Osteoblast (primary cell): ENCODE results near the gene GCK. TPM values are rescaled to one million over a fixed set of nuclear protein-coding genes. Genes with fewer than 3 reads are reported as not detected.

Experiments used
- DNase-seq: peaks from one replicate; pipeline ENCODE4 v3.0.0; 2011; ENCODE audit warnings: low spot score, mixed read lengths; ENCODE audit not compliant: insufficient read length; ENCODE audit errors: missing footprints
- H2AFZ ChIP-seq: 2 replicates; pipeline ENCODE4 v1.6.0; 2011; ENCODE audit warnings: mild to moderate bottlenecking, low read length
- H3K27ac ChIP-seq: 2 replicates; pipeline ENCODE4 v1.5.1; 2011; ENCODE audit warnings: mild to moderate bottlenecking, low read depth, low read length, moderate library complexity
- H3K27me3 ChIP-seq: 2 replicates; pipeline ENCODE4 v1.6.0; 2012; ENCODE audit warnings: mild to moderate bottlenecking, control low read depth, inconsistent platforms, low read length, moderate library complexity; ENCODE audit not compliant: insufficient read depth
- H3K36me3 ChIP-seq: 2 replicates; pipeline ENCODE4 v1.5.1; 2011; ENCODE audit warnings: mild to moderate bottlenecking, low read length, control low read depth, moderate library complexity; ENCODE audit not compliant: insufficient read depth
- H3K4me1 ChIP-seq: 2 replicates; pipeline ENCODE4 v1.5.1; 2011; ENCODE audit warnings: mild to moderate bottlenecking, low read length, control low read depth, moderate library complexity; ENCODE audit not compliant: insufficient read depth
- H3K4me2 ChIP-seq: 2 replicates; pipeline ENCODE4 v1.6.0; 2011; ENCODE audit warnings: mild to moderate bottlenecking, low read length; ENCODE audit not compliant: insufficient read depth
- H3K4me3 ChIP-seq: fragments of 200-600 bp; sonication (generic); 3 replicates; pipeline ENCODE4 v1.5.1; 2012; ENCODE audit warnings: mild to moderate bottlenecking, low read length, inconsistent platforms; ENCODE audit not compliant: insufficient read depth
- H3K79me2 ChIP-seq: 2 replicates; pipeline ENCODE4 v1.6.0; 2012; ENCODE audit warnings: mild to moderate bottlenecking, low read length, control low read depth, inconsistent platforms; ENCODE audit not compliant: insufficient read depth
- H3K9me3 ChIP-seq: 2 replicates; pipeline ENCODE4 v1.5.1; 2011; ENCODE audit warnings: low read depth, low read length, control low read depth
- H4K20me1 ChIP-seq: 2 replicates; pipeline ENCODE4 v1.6.0; 2012; ENCODE audit warnings: mild to moderate bottlenecking, low read length, control low read depth; ENCODE audit not compliant: insufficient read depth
- total RNA-seq: library from RNA; depleted of rRNA; stranded (reverse); fragments of >200 nt; gene quantifications from 2 replicates; pipeline ENCODE4 v1.2.3, GENCODE V29; 2012
- TF ChIP-seq, protein P1 (sequence below): IDR thresholded peaks from 2 replicates; pipeline ENCODE4 v1.5.1; 2011; ENCODE audit warnings: mild to moderate bottlenecking, low read depth, low read length, moderate library complexity; ENCODE audit errors: extremely low read depth

Gene GCK
- total RNA-seq, 1 donor = not detected

DNA sequence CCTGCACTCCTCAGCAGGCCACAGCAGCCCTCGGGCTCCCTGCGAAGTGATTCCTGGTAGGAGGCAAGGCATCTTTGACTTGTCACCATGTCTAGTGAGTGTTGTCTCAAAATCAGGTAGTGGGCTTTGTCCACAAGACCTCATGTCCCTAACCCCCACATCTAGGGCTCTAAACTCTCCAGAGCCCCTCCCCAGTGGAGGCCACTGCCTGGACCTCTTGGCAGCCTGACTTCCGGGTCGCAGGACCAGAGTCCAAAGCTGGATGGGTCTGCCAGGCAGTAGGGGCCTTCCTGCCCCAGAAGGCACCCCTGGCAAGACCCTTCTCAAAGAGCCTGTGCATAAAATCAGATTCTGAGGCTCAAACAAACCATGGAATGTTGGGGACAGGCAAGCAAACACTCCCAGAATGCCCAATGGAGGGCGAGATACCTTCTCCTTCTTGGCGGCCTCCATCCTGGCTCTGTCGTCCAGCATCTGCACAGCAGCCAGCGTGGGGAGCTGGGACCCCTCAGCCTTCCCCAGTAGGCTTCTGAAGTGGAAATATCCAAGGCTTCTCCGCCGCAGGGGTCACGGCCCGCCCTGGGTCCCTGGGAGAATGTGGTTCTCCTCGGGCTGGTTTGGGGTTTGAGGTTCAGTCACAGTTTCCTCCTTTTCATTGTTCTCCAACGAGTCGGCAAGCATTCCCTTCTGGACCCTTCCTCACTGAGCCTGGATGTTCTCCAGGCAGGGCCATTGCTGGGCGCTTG is 586 bp downstream of the GCK start:
- Histone ChIP-seq H4K20me1 (no peaks in the 10 kb centered on the region), H3K36me3 (no peaks in the 10 kb centered on the region), H3K4me2 (no peak overlapping the region), H3K27me3 (peaks cover 14% of the 10 kb centered on the region), H2AFZ (no peak overlapping the region), H3K9me3 (no peaks in the 10 kb centered on the region), H3K4me3 (no peak overlapping the region), H3K4me1 (peaks cover 12% of the 10 kb centered on the region), H3K79me2 (no peaks in the 10 kb centered on the region), H3K27ac (no peak overlapping the region)
- no peak for DNase-seq
- TF ChIP-seq, protein P1, sequence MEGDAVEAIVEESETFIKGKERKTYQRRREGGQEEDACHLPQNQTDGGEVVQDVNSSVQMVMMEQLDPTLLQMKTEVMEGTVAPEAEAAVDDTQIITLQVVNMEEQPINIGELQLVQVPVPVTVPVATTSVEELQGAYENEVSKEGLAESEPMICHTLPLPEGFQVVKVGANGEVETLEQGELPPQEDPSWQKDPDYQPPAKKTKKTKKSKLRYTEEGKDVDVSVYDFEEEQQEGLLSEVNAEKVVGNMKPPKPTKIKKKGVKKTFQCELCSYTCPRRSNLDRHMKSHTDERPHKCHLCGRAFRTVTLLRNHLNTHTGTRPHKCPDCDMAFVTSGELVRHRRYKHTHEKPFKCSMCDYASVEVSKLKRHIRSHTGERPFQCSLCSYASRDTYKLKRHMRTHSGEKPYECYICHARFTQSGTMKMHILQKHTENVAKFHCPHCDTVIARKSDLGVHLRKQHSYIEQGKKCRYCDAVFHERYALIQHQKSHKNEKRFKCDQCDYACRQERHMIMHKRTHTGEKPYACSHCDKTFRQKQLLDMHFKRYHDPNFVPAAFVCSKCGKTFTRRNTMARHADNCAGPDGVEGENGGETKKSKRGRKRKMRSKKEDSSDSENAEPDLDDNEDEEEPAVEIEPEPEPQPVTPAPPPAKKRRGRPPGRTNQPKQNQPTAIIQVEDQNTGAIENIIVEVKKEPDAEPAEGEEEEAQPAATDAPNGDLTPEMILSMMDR = no peak

DNA sequence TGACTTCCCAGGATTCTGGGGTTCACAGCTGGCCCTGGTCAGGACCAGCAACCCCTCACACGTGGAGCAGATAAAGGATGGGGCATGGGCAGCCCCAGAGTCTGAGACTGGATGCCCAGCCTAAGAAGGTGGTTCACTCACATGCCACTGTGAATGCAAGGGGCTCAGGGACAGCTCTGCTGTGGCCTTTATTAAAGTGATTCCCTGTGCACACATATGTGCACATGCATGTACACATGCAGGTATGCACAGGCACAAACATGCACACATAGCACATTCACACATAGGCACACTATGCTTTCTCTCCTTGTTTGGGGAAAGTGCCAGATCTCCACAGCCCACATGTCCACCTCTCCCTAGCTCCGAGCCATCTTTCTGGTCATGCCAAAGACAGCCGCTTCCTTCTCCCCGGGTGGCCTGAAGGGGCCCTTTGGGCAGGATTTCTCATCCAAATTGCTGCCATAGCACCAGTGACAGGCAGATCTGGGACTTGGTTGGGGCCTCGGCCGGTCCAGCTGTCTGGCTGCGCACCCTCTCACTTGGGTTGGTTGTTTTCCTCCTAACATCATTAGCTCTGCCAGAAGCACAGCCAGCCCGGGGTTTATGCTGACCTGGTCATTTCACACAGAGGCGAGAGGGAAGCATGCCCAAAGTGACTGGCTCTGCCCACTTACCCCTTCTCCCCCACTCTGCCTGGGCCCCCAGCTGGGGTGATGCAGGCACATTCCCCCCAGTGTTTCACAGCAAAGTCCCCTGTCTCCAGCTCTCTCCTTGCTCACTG is 1.4 kb downstream of the GCK start:
- no peaks in the 10 kb centered on the region for H3K79me2 ChIP-seq

DNA sequence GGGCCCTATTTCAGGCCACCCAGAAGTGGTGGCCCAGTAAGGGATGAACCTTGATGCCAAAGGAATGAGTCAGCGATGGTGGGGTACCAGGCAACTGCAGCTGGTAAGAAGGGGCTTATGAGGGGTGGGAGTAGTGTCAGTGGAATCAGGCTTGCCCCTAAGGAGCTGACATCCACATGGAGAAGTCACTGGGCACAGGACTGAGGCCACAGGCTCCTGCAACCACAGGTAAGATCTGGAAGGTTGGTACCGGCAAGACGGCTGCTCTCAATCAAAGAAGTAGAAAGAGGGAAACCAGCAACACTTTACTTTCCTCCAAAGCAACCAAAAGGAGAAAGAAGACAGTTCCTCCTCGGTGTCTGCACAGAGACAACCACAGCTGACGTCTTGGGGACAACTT is 2.5 kb downstream of the GCK start:
- Histone ChIP-seq H3K36me3 (no peaks in the 10 kb centered on the region), H3K9me3 (peaks cover 8% of the 10 kb centered on the region), H2AFZ (no peak overlapping the region), H3K27me3 (peaks cover 24% of the 10 kb centered on the region), H3K4me2 (no peak overlapping the region), H3K4me3 (no peak overlapping the region), H3K79me2 (no peaks in the 10 kb centered on the region), H4K20me1 (no peaks in the 10 kb centered on the region), H3K4me1 (peaks cover 12% of the 10 kb centered on the region), H3K27ac (no peak overlapping the region)
- TF ChIP-seq, protein P1 = no peak
- no peak for DNase-seq

More for the DNA sequence above, 1.4 kb downstream of the GCK start:
- TF ChIP-seq, protein P1 = no peak
- no peak overlapping the region for H2AFZ ChIP-seq
- H3K4me3 ChIP-seq = no peak overlapping the region
- H3K4me1 ChIP-seq = peaks cover 12% of the 10 kb centered on the region
- no peak for DNase-seq
- H3K36me3 ChIP-seq = no peaks in the 10 kb centered on the region
- H4K20me1 ChIP-seq = no peaks in the 10 kb centered on the region
- no peak overlapping the region for H3K4me2 ChIP-seq
- peaks cover 20% of the 10 kb centered on the region for H3K27me3 ChIP-seq
- peaks cover 2% of the 10 kb centered on the region for H3K9me3 ChIP-seq
- H3K27ac ChIP-seq = no peak overlapping the region

DNA sequence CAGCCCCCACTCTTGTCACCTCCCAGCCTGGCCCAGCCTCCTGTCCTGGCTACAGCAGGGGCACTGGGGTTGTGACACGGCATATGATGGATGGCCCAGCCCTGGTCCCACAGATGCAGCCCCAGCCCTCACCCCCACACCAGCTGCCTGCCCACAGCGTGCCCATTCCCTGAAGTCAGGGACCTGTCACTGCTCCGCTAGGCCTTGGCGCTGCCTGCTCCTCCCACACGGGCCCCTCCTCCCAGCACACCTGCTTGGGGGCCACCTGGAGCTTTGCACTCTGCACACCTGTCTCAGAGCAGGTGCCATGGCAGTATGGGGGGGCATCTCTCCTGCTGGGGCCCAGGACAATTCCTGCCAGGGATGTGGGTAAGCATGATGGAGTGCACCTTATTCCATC is 3.5 kb downstream of the GCK start:
- Histone ChIP-seq H3K79me2 (no peaks in the 10 kb centered on the region), H3K9me3 (peaks cover 8% of the 10 kb centered on the region), H2AFZ (no peak overlapping the region), H3K27ac (no peak overlapping the region), H3K4me2 (no peak overlapping the region), H4K20me1 (no peaks in the 10 kb centered on the region), H3K4me3 (no peak overlapping the region), H3K27me3 (peaks cover 29% of the 10 kb centered on the region), H3K36me3 (no peaks in the 10 kb centered on the region), H3K4me1 (peaks cover 12% of the 10 kb centered on the region)
- TF ChIP-seq, protein P1 = no peak
- DNase-seq = no peak
